ENCODE results near the gene FUNDC2.

DNA sequence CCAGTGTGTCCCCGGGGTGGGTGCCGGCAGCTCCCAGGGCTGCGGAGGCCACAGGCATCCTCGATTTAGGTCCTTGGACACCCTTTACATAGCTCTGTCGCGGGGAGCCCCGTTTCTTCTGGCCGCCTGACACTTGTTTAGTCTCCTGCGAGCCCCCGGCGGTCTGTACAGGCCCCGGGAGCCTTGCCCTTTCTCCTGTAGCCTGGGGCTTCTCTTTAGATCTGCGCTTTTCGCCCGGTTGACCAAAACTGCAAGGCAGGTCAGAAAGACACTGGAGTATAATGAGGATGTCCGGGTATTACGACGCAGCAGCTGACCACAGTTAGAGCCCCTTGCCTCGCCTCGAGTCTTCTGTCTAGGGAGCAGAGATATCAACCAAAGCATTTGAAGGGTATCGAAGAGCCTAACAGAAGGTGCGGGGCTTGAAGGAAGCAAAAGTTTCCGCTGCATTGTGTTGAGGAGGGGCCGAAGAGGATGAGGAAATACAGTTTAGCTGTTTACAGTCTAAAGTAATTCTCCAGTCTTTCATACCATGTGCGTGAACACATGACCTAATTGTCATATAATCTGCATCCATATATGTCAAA is 45.1 kb downstream of the FUNDC2 start:
- TF ChIP-seq, protein P1, sequence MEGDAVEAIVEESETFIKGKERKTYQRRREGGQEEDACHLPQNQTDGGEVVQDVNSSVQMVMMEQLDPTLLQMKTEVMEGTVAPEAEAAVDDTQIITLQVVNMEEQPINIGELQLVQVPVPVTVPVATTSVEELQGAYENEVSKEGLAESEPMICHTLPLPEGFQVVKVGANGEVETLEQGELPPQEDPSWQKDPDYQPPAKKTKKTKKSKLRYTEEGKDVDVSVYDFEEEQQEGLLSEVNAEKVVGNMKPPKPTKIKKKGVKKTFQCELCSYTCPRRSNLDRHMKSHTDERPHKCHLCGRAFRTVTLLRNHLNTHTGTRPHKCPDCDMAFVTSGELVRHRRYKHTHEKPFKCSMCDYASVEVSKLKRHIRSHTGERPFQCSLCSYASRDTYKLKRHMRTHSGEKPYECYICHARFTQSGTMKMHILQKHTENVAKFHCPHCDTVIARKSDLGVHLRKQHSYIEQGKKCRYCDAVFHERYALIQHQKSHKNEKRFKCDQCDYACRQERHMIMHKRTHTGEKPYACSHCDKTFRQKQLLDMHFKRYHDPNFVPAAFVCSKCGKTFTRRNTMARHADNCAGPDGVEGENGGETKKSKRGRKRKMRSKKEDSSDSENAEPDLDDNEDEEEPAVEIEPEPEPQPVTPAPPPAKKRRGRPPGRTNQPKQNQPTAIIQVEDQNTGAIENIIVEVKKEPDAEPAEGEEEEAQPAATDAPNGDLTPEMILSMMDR (IDR thresholded peaks at IDR 0.05) = no peak
- no peak for TF ChIP-seq POLR2AphosphoS5 (IDR thresholded peaks at IDR 0.05)
